HG03103 (cell line): ENCODE data around the gene FAM131C.
"Not testable (repeated sequence)": the region's sequence is repeated elsewhere in the genome, so short reads cannot be mapped to it uniquely, and the experiment has no call there.

Experiments
- ATAC-seq: cut with Tn5 transposase; IDR thresholded peaks from one replicate; pipeline ENCODE4 v1.9.1; 2021; ENCODE audit warnings: low read depth; ENCODE audit not compliant: unreplicated experiment

FAM131C gene

DNA sequence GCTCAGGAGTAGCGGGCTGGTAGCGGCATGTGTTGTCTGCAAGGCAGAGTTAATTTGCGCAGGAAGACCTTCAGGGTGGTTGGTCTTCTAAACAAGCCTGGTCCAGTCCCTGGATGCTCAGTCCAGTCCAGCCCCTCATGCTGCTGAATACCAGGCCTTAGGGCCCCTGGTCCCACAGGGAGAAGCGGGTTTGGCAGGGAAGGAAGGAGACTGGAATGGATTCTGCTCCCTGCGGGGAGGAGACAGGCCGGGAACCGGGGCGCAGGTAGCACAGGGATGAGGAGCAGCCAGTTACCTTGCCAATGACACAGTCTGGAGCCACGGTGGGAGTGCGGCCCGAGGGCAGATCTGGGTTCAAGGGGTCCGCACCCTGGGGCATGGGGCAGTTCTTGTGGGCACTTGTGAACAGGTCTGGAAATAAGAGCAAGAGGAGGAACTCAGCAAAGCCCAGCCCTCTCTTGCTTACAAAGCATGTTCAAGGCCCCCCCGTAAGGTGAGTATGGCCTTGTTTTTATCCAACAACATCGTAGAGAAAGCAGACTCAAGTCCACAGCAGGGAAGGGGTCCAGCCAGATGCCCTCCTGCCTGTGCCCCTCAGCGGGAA, 10.1 kb downstream of the FAM131C start:
- ATAC-seq: no peak

DNA sequence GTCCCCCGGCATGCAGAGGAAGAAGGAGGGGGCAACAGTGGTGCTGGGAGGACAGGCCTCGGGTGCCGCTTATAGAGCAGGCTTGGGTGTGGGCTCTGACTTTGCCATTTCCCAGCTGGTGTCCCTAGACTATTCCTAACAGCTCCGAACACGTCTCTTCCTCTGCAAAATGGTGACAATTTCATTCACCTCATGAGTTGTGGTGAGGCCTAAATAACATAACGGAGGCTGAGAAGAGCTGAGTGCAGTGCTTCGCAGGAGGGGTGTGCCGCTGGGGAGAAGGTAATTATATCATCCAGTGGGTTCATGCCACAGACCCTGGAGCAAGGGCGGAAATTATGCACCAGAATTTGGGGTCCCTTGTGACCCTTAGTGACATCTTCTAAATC, 10.8 kb downstream of the FAM131C start:
- ATAC-seq: not testable (repeated sequence)

DNA sequence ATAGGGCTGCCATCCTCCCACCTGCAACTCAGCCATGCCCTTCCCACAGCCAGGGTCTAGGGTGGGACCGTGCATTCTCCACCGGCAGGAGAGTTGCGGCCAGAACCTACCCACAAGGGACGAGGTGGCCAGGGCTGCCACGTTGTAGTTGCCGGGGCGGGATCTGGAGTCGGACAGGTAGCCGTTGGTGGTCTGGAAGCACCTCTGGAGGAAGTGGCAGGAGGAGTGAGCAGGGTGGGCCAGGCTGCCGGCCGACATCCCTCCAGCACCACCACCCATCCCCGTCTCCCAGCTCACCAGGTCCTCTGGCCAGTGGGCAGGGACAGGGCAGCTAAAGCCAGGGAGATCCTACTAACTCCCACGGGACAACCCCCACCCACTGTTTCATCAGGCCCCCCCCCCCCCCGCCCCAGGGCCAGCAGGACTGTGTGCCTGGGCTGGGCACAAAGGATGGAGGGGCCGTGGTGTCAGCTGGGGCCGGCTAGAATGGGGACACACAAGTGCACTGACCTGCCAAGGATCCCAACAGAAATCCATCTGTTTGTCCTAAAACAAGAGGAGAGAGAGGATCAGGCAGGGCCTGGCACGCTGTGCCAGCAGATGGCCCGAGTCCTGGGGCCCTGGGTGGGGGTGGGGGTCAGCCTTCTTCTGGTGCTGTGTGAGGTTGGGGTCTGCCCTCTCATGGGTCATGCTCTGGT, 11.3 kb downstream of the FAM131C start:
- not testable (repeated sequence) for ATAC-seq

DNA sequence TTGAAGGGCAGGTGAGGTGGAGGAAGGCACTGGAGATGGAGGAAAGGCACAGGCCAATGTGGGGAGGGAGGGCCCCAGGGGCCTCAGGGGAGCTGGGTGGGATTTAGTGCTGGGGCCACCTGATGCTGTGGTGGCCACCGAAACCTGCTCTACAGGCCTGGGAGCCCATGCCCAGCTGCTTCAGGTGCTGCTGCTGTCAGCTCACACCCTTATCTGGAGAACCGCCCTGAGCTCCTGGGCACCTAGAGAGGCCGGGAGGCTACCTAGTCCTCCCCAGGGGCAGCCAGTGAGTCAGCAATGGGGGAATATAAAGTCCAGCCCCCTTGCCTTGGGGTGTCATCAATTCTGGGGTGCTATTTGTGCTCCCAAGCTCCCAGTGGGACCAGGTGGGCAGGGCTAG, 12.2 kb downstream of the FAM131C start:
- no peak for ATAC-seq

DNA sequence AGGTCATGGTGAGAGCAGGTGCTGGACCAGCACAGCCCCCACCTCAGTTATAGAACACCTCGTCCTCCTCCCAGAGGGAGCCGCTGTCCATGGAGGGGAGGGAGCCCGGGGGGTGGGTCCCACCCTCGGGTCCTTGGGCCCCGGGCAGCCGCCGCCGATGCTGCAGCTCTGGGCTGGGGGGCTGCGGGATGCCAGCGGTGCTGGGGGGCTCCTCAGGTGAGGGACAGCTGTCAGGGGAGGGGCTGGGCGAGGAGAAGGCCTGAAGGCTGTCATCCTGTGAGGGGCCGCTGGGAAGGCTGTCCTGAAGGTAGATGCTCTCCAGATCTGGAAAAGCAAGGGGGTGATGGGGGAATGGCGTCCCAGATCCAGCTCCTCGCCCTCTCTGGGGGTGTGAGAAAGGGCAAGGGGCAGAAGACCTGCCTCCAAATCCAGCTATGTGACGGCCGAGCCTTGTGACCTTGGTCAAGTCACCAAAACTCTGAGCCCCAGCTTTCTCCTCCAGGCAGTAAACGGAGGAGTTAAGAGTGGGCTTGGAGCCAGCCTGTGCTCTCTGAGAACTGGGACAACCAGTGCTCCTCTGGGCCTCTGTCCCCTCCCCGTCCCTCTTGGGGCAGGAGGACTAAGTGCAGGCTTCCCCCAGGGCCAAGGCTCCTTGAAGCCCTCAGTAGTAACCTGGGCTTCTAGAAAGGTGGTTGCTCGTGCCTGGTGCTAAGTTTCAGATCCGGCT, 14.9 kb downstream of the FAM131C start:
- ATAC-seq: not testable (repeated sequence)

DNA sequence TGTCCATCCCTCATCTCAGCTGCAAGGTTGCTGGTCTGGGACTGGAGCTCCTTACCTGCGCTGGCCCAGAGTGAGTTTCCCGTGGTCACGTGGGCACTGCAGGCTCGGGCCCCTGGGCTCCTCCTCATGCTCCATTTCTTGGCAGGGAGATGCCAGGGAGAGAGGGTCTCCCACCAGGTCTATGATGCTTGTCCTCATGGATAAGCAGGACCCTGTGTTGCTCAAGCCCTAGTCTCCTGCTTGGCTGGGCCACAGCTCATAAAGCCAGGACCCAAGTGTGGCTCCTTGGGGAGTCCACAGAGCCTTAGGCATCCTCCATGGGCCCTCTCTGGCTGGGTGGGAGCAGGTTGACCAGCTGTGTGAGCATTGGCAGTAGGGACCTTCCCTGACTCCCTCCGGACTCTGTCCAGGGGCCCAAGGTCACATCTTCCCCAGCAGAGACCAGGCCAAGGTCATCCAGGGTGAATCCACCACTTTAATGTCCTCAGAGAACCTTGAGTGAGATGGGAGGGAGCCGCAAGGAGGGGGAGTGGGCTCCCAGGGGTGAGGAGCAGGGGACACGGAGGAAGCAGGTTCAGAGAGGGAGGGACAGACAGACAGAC, 16.0 kb downstream of the FAM131C start:
- ATAC-seq: not testable (repeated sequence)

DNA sequence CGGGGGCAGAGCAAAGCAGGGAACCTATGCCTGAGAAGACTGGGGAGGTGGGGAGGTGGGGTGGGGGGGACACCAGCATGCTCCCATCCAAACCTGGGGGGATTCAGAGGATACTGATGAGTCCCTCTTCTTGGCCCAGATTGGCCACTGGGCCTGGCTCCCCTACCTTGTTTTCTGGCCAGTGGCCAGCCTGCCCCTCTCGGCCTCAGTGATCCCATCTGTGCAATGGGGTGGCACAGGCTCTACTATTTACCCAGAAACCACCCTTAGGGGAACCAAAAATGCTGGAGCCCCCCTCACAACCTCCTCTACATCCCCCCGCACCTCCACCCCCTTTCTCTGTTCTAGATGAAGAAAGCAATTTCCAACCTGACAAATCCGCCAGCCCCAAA, 16.9 kb downstream of the FAM131C start:
- ATAC-seq: not testable (repeated sequence)

DNA sequence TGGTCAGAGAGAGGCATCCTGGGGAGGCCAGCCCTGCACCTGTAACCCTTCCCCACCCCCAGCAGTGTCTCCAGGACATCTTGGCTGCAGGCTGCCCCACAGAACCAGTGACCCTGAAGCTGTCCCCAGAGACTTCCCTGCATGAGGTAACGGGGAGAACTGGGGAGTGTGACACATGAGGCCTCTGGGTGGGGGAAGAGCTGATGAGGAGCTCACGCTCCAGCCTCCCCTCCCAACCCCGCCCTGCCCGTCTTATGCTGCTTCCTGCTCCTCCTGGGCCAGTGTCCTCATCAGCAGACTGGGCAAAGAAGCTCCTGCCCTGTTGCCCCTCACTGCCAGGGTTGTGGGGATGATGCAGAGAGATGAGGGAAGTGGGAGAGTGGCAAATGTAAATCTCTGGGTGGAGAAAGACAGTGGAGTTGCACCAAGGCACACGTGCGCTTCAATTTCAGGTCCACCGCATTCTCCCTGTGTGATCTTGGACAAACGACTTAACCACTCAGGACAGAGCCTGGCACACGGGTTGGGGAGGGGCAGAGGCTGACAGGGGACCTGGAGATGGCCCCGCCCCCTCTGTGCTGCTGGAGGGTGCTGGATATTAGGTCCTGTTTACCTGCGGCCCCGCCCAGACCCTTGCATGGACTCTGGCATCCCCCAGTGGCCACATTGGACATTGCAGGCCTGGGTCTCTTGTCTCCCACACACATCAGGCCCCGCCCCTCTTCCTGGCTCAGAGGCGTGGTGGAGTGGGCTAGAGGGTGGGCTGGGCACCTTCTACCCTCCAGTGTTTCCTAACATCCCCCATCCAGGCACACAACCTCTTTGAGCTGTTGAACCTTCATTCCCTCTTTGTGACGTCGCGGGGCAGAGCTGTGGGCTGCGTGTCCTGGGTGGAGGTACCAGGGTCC, 17.6 kb downstream of the FAM131C start:
- ATAC-seq: peak; percentile 73

DNA sequence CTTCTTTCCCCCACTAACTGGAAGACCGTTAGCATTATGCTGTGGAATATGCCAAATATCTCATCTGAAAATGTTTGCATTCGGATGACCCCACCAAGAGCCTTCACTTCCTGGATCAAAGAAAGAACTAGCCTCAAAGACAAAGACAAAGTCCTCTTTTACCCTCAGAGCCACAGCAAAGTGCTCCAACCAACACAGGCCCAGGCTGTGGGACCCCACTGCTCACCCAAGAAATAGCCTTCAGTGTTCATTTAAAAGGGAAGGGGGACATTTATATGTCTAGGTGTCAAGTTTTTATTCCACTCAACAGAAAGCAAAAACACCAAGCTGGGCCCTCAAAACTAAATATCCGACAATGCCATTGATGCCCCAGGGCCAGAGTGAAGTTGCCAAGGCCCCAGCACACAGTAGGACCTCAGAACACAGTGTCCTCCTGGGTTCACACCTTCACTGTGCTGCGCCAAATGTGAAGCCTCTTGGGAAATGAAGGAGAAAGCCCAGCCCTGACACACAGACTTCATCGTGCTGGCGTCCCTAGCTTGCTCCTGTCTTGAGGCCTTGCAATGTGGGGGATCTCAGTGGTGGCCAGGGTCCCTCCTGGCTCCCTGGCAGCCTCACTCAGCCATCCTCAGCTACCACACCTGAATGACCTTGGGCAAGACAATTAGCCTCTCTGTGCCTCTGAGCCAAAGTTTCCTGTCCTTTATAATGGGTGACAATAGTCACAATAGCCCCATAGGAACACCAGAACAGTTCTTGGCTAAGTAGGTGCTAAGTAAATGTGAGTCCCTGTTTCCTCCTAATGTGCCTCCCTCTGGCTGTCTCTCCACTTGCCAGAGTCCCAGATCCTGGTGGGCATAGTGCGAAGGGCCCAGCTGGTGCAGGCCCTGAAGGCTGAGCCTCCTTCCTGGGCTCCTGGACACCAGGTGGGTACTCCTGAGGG, 18.6 kb downstream of the FAM131C start:
- no peak for ATAC-seq

DNA sequence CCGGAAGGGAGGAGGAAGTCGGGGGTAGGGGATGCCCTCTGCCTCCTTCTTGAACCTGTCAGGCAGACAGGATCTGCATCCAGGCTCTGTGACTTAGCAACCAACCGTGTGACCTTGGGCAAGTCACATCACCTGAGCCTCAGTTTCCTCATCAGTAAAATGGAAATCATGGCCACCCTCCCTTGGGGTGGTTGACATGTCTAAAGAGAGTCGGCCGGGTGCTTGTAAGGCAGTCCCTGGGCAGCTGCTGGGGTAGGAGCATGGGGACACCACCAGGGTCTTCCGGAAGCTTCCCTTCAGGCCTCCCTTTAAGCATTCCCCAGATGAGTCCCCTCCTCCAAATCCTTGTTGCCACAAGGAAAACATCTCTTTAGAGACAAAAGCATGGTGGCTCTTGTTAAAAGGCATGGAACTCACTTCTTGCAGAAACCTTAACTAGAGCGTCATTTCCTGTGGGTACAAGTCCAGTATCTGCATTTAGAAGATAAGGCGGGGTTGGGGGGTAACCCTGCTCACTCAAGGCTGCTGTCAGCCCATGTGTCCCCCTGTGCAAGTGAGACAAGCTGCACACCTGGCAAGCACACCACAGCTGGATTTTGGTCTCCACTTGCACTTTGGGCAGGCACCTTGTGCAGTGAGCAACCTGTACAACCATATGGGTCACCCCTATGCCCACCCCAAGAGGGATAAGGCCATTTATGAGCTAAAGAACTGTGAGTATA, 19.5 kb downstream of the FAM131C start:
- ATAC-seq: no peak

DNA sequence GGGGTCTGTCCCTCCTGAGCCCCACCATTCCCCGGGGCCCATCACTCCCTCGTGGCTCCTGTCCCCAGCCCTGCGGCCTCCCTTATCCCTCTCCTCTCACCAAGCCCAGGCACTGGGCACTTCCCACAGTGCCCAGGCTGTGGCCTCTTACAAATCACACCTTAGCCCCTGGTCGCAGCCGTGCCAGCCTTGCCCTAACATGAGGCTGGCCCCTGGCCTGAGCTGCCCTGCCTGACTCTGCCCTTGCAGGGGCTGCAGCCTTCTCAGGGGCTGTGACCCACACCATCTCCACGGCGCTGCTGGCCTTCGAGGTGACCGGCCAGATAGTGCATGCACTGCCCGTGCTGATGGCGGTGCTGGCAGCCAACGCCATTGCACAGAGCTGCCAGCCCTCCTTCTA, 21.5 kb downstream of the FAM131C start:
- ATAC-seq: not testable (repeated sequence)

DNA sequence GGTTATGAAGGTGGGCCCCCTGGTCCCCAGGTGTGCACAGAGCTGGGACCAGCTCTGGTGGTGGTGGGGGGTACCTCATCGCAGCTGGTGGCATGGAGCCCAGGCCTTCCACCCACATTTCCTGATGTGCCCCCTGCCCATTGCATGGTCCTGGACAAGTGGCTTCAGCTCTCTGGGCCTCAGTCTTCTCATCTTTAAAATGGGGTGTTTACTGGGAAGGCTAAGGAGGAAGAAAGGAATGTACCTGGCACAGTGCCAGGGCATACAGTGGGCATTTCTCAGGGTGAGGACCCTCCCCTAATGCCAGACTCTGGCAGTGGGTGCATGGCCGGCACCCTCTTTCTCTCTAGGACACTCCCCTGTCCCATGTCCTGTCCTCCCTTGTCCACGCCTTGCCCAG, 22.4 kb downstream of the FAM131C start:
- no peak for ATAC-seq

DNA sequence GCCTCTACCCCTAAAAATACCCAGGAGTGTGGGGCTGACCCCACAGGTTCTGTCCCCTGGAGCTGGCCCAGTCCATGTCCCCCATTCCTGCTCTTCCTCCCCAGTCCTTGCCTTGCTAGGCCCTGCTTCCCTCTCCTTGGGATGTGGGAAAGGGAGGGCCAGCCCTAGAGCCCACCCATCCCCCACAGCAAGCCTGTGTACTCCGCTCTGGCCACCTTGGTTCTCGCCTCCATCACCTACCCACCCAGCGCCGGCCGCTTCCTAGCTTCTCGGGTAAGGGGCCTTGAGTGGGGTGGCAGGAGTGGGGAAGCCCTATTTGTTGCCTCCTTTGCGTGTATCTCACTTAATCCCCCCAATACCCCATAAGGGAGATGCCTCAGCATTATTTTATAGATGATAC, 23.1 kb downstream of the FAM131C start:
- no peak for ATAC-seq

DNA sequence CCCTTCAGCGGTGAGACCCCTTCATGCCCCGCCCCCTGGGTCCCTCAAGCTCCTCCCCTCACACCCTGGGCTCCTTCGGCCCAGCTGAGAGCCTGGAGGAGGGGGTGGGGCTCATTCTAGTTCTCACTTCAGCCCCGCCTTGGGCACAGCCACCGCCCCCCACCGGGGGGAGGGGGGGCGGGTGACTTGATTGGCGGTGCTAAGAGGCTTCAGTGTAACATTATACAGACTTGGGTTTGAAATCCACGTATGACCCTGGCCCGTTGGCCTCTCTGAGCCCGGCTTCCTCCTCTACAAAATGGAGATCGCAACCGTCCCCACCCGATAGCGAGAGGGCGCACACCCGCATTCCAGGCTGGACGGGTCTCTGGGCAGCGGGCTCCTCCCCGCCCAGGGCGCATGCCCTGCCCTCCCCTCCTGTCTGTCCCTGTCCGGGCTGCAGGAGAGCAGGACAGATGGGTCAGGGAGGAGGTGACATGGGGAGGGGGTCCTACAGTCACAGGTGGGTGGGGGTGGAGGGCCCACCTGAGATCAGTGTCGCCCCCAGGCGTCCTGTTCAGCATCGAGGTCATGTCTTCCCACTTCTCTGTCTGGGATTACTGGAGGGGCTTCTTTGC, 24.8 kb downstream of the FAM131C start:
- ATAC-seq: no peak

DNA sequence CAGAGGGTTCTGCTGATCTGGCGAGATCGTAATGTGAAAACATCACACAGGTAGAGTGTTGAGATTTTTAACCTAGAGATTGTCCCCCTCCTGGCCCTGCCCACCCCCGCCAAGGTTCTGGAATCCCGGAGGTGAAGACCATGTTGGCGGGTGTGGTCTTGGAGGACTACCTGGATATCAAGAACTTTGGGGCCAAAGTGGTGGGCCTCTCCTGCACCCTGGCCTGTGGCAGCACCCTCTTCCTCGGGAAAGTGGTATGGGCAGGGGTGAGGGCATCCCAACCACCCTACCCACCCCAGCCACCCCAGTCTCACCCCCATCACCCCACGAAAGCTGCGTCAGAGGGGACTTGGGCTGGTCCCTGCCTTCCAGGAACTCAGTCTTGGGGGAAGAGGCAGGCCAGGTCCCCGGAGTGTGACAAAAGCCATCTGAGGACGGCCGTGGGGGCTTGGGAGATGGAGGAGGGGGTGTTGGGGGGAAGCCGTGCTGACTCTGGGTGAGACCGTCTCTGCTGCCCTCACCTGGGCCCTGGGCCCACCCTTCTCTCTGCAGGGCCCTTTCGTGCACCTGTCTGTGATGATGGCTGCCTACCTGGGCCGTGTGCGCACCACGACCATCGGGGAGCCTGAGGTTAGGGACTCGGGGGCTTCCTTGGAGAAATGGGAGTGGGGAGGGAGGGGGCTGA, 25.5 kb downstream of the FAM131C start:
- ATAC-seq: no peak

DNA sequence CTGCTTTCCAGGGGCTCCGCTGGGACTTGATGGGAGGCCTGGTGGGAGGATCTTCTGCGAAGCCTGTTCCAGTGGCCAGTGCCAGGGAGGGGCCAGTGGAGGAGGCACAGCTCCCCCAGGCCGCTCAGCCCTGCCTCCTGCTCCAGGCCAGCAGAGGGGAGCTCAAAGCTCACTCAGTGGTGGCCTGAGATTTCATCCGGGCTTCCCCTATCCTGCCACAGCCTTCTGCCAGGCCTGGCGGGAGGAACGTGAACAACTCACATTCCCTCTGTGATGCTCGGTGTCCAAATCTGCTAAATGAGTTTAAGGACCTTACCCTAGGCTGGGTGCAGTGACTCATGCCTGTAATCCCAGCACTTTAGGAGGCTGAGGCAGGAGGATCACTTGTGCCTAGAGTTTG, 26.6 kb downstream of the FAM131C start:
- no peak for ATAC-seq

DNA sequence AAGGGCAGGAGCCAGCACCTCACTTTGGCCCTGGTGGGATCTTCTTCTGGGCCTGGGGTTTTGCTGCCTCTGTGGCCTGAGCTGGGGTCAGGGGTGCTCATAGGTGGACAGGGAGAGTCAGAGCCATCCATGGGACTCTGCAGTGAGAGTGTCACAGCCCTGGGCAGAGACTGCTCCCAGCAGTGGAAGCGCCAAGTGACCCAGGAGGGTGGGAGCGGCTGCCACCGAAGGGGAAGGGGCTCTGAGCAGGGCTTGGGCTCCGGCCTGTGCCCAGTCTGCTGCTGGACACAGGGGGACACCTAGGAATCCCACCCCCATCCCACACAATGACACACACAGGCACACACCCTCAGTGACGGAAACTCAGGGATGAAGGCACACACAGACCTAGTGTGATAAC, 29.5 kb downstream of the FAM131C start:
- ATAC-seq: no peak

DNA sequence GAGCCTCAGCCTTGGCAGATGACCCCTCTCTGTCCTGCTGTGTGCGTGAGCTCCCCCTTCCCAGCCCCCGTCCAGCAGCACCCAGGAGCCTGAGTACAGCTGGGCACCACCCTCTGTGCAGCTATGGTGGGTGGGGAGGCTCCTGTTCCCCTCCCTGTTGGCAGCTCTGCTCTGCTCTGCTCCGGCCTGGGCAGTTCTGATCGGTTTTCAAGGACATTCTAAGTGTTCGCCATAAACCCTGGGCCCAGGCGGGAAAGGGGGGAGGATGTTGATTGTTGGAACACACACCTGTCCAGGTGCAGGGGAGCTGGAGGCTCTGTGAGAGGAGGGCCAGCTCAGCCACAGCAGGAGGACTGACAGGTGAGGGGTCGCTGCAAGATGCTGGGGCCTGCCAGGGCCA, 29.9 kb downstream of the FAM131C start, which contains the start of gene CLCNKB:
TSS of gene CLCNKB (plus strand) at position 262 of the 400 bp plus-strand sequence. CDS start 711 bp downstream, outside the sequence.
- ATAC-seq: no peak
